GM19023 (cell line): ENCODE measurements around the gene ZFP62.
"Not testable (repeated sequence)": the region's sequence is repeated elsewhere in the genome, so short reads cannot be mapped to it uniquely, and the experiment has no call there.

Experiments
- ATAC-seq: cut with Tn5 transposase; IDR thresholded peaks from one replicate; pipeline ENCODE4 v1.9.1; 2021; ENCODE audit warnings: mild to moderate bottlenecking, moderate library complexity; ENCODE audit not compliant: unreplicated experiment

Gene ZFP62

DNA sequence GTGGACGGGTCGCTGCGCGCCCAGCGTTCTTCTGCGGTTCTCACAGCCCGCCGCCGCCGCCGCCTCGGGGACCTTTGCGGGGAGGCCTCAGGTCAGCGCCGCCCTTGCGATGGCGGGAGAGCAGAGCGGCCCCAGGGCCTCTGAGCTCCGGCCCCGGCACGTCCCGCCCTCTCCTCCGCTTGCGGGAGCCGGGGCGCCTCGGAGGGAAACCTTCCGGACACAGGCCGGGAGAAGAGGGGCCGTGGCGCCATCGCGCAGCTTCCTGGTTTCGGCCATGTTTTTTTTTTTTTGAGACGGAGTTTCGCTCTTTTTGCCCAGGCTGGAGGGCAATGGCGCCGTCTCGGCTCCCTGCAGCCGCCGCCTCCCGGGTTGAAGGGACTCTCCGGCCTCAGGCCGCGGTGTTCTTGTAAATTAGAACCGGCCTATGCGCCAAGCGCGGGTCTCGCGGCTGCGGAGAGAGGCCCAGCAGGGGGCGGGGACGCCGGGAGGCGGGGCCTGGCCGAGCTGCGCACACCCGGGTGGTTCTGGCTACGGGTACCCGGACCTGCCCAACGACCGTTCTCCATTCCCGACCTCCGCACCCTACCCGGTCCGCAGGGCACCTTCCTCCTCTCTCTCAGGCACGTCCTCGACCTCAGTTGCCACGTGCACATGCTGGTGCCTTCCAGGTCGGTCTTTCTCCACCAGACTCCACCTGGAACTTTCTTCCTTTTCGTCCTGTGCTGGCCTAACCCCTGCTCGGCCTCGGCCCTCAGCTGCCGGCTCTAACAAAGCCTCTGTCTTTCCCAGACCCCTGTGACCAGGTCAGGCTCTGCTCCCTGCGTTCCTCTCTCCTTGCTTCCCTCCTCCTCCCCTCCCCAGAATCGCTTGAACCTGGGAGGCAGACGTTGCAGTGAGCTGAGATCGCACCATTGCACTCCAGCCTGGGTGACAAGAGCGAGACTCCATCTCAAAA lies 29.7 kb downstream of the ZFP62 start:
- ATAC-seq = peak; percentile 79

GRCh38 chr5:180830253-180831138 lies 30.6 kb downstream of the ZFP62 start:
- peak; percentile 52 for ATAC-seq

DNA sequence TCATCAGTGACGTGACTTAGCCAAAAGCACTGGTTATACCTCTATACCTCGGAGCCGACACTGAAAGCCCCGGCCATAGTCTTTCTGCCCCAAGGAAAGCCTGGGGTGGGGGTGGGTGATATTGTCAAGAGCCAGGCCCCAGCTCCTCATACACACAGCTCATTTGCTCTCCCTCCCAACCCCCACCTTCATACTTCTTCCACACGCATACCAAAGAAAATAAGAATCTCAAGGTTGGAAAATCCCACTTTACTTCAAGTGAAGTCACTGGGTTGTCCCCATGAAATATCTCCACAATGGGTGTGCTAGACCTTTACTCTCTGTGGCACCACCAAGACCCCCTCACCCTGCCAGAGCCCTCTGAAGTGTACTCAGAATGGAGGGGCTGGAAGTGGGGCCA lies 31.4 kb downstream of the ZFP62 start:
- no peak for ATAC-seq

DNA sequence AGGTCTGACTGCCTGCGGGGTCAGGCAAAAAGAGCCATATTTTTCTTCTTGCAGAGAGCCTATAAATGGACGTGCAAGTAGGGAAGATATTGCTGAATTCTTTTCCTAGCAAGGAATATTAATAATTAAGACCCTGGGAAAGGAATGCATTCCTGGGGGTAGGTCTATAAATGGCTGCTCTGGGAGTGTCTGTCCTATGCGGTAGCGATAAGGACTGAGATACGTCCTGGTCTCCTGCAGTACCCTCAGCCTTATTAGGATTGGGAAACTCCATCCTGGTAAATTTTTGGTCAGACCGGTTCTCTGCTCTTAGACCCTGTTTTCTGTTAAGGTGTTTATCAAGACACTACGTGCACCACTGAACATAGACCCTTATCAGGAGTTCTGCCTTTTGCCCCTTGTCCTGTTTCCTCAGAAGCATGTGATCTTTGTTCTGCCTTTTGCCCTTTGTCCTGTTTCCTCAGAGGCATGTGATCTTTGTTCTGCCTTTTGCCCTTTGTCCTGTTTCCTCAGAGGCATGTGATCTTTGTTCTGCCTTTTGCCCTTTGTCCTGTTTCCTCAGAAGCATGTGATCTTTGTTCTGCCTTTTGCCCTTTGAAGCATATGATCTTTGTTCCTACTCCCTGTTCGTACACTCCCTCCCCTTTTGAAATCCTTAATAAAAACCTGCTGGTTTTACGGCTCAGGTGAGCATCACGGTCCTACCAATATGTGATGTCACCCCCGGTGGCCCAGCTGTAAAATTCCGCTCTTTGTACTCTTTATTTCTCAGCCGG lies 32.1 kb downstream of the ZFP62 start:
- not testable (repeated sequence) for ATAC-seq

DNA sequence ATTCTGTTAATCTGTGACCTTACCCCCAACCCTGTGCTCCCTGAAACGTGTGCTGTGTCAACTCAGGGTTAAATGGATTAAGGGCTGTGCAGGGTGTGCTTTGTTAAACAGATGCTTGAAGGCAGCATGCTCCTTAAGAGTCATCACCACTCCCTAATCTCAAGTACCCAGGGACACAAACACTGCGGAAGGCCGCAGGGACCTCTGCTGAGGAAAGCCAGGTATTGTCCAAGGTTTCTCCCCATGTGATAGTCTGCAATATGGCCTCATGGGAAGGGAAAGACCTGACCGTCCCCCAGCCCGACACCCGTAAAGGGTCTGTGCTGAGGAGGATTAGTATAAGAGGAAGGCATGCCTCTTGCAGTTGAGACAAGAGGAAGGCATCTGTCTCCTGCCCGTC lies 33.7 kb downstream of the ZFP62 start:
- not testable (repeated sequence) for ATAC-seq

GRCh38 chr5:180825768-180826525 lies 35.1 kb downstream of the ZFP62 start:
- ATAC-seq = no peak

DNA sequence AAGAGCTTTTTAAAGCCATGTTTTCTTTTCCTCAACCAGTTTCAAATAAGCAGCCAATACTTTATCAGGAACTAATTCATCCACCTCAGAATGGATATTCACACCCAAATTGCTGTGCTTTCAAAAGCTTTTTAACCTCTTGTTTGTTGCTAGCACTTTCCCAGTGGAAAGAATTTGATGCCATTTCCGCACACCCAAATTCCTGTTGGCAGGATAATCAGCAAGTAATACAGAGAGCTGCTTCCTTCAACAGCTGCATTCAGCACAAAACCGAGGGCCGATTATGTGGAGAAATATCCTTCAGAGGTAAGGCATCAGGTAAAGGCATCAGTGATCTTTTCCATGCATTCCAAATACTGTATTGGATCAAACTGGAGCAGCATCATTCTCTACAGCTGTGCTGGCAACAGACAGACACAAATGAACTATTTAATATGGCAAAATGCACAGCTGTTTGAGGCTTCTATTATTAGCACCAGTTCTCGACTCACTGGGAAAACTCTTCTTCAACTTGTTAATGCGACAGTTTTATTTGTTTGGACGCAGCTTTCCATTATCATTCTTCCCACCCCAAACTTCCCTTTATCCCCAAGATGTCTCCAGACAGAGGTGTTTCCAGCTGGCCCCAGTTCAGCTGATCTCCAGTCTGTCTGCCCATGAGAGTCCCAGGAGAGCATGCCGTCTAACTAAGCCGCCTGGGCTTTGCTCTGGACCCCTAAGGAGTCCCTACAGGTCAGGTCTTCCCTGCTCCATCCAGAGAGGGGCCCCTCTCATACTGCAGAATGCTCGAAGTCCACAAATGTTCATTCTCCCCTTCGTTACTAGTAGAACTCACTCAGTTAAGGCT lies 36.2 kb downstream of the ZFP62 start:
- no peak for ATAC-seq

DNA sequence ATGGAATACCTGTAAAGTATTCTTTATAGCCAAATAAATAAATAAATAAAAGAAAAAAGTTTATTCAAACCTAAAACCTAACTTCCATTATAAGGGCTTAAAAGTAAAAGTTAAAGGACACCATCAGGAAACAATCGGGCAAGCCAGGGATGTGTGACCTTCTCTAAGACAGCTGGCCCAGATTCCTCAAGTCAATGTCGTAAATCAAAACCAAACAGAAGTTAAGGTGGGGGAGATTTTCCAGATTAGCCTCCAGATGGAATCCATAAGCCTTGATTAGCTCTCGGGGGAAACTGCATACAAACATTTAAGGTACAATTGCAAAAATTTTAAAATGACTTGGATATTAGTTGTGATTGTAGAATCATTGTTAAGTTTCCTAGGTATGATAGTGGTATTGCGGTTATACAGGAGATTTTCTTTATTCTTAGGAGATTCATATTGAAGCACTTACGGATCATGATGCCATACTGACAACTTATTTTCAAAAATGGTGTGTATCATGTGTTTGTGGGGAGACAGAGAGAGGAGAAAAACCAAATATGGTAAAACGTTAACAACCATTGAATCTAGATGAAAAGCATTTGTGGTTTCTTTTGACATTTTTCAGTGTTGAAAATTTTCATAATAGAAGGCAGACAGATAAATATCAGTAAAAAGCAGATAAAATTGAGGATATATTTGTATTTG lies 37.0 kb downstream of the ZFP62 start:
- ATAC-seq = no peak

DNA sequence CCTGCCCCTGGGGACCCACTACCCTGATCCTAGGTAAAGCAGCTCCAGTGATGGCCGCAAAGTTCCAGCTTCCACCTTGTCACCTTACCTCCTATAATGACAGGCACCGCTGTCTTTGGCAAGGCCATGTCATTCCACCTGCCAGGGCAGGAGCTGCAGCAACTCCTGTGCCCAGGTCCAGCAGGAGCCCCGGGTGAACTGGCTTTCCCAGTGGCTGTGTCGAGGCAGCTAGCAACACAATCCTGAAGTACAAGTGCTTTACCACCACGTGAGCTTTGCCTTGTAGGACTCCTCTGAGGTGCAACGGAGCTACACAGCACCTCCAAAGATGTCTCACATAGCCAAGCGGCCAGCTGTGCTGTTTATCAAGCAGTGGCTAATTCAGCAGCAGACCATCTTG lies 37.7 kb downstream of the ZFP62 start:
- no peak for ATAC-seq

DNA sequence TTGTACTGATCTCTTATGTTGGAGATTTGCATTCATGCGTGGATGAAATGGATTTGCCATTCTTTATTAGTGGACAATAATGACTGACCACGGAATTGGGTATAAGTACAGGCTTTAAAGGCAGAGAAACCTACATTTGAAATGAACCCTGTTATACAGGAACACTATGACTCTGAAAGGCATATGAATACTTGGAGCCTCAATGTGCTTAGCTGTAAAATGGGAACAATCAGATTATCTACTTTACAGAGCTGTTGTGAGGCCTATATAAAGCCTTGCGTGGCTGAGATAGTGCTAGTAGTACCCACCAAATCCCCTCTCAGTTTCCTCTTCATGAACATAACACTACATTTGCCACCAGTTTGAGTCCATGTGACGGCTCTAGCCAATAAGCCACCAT lies 39.5 kb downstream of the ZFP62 start:
- no peak for ATAC-seq

GRCh38 chr5:180820788-180821321 lies 40.2 kb downstream of the ZFP62 start:
- ATAC-seq = peak; percentile 80

GRCh38 chr5:180818677-180819341 lies 42.3 kb downstream of the ZFP62 start:
- no peak for ATAC-seq

GRCh38 chr5:180817893-180818674 lies 43.0 kb downstream of the ZFP62 start:
- no peak for ATAC-seq

DNA sequence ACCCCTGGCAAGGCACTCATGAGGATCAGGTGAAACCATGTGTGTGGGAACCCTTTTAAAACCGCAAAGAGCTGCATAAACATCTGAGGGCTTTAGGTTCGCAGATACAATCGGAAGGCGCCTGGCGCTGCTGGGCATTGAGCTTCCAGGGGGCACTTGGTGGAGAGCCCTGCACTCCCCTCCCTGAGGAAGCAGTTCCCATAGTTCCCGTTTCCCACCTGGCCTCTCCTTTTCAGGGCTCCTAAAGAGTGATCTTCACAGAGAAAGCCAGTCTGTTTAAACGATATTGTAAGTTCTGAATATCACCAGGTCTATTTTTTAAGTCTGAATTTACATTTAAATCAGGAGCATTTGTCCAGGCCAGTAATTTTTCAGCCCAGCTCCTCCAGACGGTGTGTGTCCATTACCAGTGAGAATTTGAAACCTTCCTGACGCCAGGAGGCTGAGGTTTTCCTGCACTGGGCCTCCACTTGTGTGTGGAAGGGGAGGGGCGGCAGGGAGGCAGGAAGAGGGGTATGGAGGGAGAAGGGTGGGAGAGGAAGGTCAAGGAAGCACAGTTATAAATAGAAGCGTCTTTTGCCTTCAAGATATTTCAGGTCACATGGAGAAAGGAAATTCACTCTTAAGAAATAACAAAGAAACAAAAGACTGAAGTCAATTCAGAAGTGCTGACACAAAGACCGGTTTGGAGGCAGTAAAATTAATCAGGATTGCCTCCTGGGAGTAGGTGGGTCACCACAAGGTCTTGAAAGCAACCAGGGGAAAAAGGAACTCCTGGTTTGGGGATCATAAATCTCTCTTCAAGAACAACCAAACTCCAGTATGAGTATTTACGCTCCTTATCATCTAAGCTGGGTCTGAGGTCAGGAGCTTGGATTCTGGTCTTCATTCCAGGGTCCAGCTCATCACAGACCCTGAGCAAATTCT lies 44.2 kb downstream of the ZFP62 start:
- ATAC-seq = no peak

- no peak for ATAC-seq
Measured at GRCh38 chr5:180815293-180815917, 45.7 kb downstream of the ZFP62 start.

DNA sequence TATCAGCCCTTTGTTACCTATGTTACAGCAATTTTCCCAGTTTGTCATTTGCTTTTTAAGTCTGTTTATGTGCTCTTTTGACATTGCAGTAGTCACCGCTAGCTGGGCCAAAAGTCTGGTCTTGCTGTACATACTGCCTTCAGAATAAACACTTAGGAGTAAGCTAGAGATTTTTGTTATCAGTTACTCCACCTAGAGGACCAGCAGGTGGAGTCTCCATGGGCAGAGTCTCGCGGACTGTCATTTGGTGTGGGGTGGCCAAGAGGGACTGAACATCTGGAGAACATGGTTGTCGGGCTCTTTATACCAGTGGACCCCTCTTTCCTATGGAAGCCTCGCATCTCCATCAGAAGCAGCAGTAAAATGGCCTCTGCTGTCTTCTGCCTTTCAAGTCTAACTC lies 47.7 kb downstream of the ZFP62 start:
- ATAC-seq = no peak
